ENCODE results near the gene ZNF780B. TPM values are rescaled to one million over a fixed set of nuclear protein-coding genes. Genes with fewer than 3 reads are reported as not detected.

Gene ZNF780B
- total RNA-seq, 1 donor from 2014 or later, result 30.5 TPM

DNA sequence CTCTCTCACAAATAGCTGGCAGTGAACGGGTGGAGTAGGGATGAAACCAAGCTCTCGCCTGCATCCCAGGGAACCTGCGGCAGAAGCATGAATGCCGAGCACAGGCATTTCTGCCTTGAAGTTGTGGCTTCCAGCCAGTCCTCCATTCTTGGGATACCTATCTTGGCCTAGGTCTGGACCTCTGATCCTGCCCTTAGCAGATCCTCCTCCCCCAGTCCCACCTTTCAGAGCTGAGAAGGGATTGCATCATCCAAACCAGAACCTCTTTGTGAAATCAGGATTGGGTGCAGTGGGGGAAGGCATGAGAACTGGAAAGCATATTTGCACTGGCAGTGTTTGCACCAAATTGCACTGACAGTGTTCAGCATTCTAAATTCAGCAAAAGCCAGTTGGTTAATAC lies 28.9 kb upstream of the ZNF780B start:
- Histone ChIP-seq H3F3A (ENCODE audit: low read depth) (no peaks in the 10 kb centered on the region), H3K4me2 (no peak overlapping the region), H3K4me1 (peaks cover 10% of the 10 kb centered on the region), H3K79me2 (ENCODE audit: low read depth) (peaks cover 41% of the 10 kb centered on the region), H3K4me3 (no peak overlapping the region), H2AFZ (replicated peaks) (no peak overlapping the region), H3K36me3 (peaks cover 22% of the 10 kb centered on the region), H3K27me3 (no peaks in the 10 kb centered on the region), H3K9ac (no peak overlapping the region), H4K20me1 (ENCODE audit: low read depth) (no peaks in the 10 kb centered on the region), H3K9me3 (ENCODE audit: low read depth) (peaks cover 4% of the 10 kb centered on the region), H3K27ac (no peak overlapping the region)
- peaks cover 22% of the 10 kb centered on the region for H3K9me3 Mint-ChIP-seq
- H3K27me3 Mint-ChIP-seq (ENCODE audit: insufficient read depth, low read depth), result no peaks in the 10 kb centered on the region
- H3K36me3 Mint-ChIP-seq, result peaks cover 45% of the 10 kb centered on the region
- peaks cover 12% of the 10 kb centered on the region for H3K4me1 Mint-ChIP-seq
- no peak overlapping the region for H3K4me3 Mint-ChIP-seq
- H3K27ac Mint-ChIP-seq, result no peak overlapping the region
- TF ChIP-seq EZH2 (IDR thresholded peaks at IDR 0.05) (no peak), CTCF (IDR thresholded peaks at IDR 0.05) (no peak)
- no peak for DNase-seq (ENCODE audit: low spot score)

GRCh38 chr19:40081411-40081810 lies 25.4 kb upstream of the ZNF780B start:
- Histone ChIP-seq H4K20me1 (ENCODE audit: low read depth) (no peaks in the 10 kb centered on the region), H3K4me3 (no peak overlapping the region), H3K9ac (no peak overlapping the region), H3K27me3 (no peaks in the 10 kb centered on the region), H3K27ac (no peak overlapping the region), H3K9me3 (ENCODE audit: low read depth) (peaks cover 12% of the 10 kb centered on the region), H2AFZ (replicated peaks) (no peak overlapping the region), H3K36me3 (peaks cover 36% of the 10 kb centered on the region), H3F3A (ENCODE audit: low read depth) (no peaks in the 10 kb centered on the region), H3K79me2 (ENCODE audit: low read depth) (peaks cover 5% of the 10 kb centered on the region), H3K4me2 (no peak overlapping the region), H3K4me1 (no peaks in the 10 kb centered on the region)
- TF ChIP-seq EZH2 (IDR thresholded peaks at IDR 0.05), result no peak
- TF ChIP-seq CTCF (IDR thresholded peaks at IDR 0.05), result no peak
- TF ChIP-seq EZH2phosphoT487 (IDR thresholded peaks at IDR 0.05), result no peak
- Mint-ChIP-seq H3K4me3 (no peak overlapping the region), H3K36me3 (peaks cover 68% of the 10 kb centered on the region), H3K27ac (no peak overlapping the region), H3K4me1 (no peaks in the 10 kb centered on the region), H3K9me3 (peaks cover 38% of the 10 kb centered on the region), H3K27me3 (ENCODE audit: insufficient read depth, low read depth) (peaks cover 7% of the 10 kb centered on the region)
- no peak for DNase-seq (ENCODE audit: low spot score)

DNA sequence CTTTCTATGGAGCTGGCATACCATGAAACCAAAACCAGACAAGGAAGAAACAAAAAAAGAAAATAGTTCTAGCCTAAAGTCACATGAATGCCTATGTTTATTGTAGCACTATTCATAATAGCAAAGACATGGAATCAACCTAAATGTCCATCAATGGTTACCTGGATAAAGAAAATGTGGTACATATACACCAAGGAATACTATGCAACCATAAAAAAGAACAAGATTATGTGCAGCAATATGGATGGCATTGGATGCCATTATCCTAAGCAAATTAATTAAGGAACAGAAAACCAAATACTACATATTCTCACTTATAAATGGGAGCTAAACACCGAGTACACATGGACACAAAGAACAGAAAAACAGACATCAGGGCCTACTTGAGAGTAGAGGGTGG lies 24.3 kb upstream of the ZNF780B start:
- peaks cover 12% of the 10 kb centered on the region for H3K9me3 ChIP-seq (ENCODE audit: low read depth)
- H3K27ac ChIP-seq, result no peak overlapping the region
- H3K4me2 ChIP-seq, result no peak overlapping the region
- Mint-ChIP-seq H3K4me3 (no peak overlapping the region), H3K27me3 (ENCODE audit: insufficient read depth, low read depth) (peaks cover 7% of the 10 kb centered on the region), H3K4me1 (no peaks in the 10 kb centered on the region), H3K27ac (no peak overlapping the region), H3K9me3 (peaks cover 49% of the 10 kb centered on the region), H3K36me3 (peaks cover 79% of the 10 kb centered on the region)
- DNase-seq (ENCODE audit: low spot score), result no peak
- no peaks in the 10 kb centered on the region for H3K27me3 ChIP-seq
- TF ChIP-seq EZH2 (IDR thresholded peaks at IDR 0.05) (no peak), CTCF (IDR thresholded peaks at IDR 0.05) (no peak), EZH2phosphoT487 (IDR thresholded peaks at IDR 0.05) (no peak)
- no peak overlapping the region for H3K4me3 ChIP-seq
- H3K79me2 ChIP-seq (ENCODE audit: low read depth), result no peaks in the 10 kb centered on the region
- no peaks in the 10 kb centered on the region for H3F3A ChIP-seq (ENCODE audit: low read depth)
- no peak overlapping the region for H3K9ac ChIP-seq
- H3K36me3 ChIP-seq, result peaks cover 44% of the 10 kb centered on the region
- H4K20me1 ChIP-seq (ENCODE audit: low read depth), result no peaks in the 10 kb centered on the region
- no peaks in the 10 kb centered on the region for H3K4me1 ChIP-seq
- no peak overlapping the region for H2AFZ ChIP-seq (replicated peaks)

Data from neural progenitor cell (in vitro differentiated cells).